ENCODE measurements around the gene COL28A1.

The COL28A1 gene

DNA sequence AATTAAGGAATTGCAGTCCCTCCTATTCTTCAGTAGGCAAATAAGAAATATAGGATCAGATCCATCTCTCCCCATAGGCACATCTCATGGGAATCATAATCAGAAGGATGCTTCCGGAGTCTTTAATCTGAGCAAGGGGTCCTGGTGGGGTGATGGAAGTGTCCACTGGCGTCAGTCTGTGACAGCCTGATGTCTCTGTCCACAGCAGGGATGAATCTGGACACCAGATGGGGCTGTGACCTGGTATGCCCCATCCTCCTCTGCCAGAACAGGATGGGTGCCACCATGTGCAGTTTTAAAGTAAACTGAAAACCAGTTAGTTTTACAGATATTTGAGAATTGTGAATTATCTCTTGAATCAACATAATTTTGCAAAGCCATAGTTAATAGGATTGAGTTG lies 204.7 kb downstream of the COL28A1 start:
- DNase-seq (ENCODE audit: low spot score), result no peak

DNA sequence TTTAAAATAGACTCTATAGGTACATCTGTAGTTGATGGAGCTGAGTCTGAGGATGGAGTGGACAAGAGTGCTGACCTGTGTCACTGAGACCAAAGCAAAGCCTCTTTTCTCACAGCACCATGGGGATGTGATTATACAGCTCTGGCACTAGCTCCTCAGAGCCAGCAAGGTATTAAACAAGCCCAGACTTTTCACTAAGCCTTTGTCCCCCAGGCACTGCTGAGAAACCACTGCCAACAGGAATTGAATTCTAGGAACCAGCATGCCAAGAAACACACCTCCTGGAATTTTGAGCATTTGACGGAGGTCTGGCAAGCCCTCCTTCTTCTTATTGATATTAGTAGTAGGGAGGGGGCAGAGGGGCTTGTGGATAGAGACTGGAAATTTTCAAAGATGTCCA lies 206.3 kb downstream of the COL28A1 start:
- DNase-seq (ENCODE audit: low spot score), result no peak

DNA sequence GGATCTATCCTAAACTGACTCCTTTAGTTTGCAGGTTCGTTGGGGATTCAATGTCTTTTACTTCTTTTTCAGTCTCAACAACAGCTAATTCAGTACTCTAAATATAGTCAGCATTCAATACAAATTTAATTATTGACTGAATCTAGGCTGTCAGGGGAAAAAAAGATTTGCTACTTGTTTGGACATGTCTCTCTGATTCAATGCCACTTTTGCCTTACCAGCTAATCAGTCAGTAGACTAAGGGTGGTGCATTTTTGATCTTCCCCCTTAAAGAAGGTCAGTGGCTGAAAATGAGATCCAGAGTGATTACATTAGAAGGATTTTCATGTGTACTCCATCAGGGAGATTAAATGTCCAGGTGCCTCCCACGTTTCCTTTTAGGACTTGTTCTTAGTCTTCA lies 208.2 kb downstream of the COL28A1 start:
- DNase-seq (ENCODE audit: low spot score), result no peak

DNA sequence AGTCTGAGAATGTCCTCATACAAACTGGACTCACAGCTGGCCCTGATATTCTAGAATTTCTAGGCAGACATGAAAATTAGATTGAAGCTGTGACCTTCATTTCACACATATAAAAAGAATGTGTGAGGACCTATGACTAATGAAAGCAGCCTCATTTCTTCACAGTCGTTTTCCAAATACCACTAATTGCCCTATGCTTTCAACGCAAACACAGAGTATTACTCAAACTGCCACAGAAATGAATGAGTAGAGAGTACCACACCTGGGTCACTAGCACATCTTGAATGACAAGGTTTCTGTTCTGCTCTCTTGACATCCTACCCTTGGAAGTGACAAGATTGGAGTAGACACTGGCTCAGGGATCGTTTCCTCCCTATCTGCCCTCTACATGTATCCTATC lies 211.0 kb downstream of the COL28A1 start:
- DNase-seq (ENCODE audit: low spot score), result no peak

DNA sequence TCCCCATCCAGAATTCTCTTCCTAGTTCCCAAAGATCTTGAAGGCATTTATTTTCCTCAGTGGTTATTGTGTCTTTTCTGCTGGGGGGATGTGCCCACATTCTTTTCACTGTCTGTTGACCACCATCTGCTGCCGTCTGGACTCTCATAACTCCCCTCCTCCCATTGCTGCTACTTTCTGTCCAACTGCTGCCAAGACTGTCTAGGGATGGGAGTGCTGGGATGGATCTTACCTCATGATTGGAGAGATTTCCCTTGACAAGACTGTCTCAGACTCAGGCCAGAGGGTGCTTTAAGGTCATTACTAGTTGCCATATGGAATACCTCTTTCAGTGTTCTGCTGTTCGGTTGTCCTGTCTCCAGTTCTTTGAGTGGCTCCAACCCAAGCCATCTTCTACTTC lies 211.8 kb downstream of the COL28A1 start:
- no peak for DNase-seq (ENCODE audit: low spot score)

DNA sequence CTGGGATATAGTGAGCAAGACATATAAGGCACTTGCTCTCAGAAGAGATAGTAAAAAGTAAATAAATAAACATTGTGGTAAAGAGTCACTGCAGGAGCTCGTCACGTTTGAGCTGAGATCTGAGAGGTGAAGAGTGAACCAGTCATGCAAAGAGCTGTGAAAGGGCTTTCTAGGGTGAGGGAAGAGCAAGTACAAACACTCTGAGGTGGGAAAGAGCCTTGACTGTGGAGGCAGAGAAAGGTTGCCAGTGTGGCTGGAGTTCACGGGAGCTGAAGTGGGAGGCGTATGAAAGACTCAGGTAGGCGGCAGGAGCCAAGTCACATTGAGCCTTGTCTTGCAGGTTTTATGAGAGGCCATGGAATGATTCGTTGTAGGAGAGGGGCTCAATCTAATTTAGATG lies 212.3 kb downstream of the COL28A1 start:
- DNase-seq (ENCODE audit: low spot score), result no peak

DNA sequence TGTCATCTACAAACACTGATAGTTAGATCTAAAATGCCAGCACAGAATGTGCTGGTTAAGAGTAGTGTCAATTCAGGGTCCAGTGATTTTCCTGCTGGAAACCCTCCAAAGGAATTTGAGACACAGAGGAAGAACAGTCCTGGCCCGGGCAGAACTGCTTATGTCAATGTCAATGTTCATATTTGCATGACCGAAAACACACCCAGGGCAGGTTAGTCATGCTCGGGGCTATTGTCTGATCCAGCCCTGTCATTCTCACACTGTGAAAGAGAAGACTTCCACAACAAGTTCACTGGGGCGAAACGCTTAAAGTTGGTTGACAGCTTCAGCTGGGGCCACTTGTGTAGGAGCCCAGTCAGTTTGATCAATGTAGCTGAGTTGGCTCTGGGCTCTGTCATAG lies 214.0 kb downstream of the COL28A1 start:
- no peak for DNase-seq (ENCODE audit: low spot score)

DNA sequence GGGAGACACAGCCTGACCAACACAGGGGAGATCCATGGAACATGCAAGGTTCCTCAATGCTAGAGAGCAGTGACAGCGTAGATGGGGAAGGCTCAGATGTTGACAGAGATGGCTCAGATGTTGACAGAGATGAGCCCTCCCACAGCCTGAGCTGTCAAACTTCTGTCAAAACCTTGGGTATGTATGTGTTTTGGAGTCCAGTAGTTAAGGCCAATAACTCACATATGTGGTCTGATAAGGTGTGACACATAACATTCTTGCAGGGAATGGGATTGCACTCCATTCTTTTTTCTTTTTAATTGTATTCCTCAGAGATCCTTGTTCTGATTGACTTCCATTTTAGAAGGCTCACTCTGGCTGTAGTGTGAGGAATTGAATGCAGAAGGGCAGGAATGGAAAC lies 217.1 kb downstream of the COL28A1 start:
- no peak for DNase-seq (ENCODE audit: low spot score)

DNA sequence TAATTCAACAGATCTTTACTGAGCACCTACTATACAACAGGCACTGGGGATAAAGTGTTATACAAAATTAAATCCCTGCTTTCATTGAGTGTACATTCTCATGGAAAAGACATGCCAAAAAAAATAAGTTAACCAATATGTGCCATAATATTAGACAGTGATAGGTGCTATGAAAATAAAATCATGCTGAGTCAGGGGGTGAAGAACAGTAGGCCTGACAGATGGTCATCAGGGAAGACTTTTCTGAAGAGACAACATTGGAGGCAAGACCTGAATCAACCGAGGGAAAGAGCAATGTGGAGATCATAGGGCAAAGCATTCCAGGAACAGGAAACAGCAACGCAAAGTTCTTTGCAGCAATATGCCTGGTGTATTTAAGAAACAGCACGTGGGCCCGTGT lies 217.8 kb downstream of the COL28A1 start:
- no peak for DNase-seq (ENCODE audit: low spot score)

DNA sequence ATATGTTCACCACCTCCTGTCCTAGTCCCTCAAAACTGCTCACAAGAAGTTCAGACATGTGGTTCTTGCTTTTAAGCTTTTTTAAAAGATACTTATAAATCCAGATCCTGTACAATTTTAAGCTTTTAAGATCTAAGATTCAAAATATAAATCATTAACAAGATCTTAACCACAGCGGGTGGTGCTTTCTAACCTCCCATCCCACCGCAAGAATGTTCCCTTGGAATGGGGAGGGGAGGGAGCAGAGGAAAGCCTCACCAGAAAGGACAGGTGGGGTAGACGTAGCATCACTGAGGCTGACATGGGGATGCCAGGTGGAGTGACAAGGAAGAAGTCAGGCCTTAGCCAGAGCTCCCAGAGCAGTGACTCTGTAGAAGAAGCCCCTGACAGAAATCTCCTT lies 219.8 kb downstream of the COL28A1 start:
- DNase-seq (ENCODE audit: low spot score), result no peak

DNA sequence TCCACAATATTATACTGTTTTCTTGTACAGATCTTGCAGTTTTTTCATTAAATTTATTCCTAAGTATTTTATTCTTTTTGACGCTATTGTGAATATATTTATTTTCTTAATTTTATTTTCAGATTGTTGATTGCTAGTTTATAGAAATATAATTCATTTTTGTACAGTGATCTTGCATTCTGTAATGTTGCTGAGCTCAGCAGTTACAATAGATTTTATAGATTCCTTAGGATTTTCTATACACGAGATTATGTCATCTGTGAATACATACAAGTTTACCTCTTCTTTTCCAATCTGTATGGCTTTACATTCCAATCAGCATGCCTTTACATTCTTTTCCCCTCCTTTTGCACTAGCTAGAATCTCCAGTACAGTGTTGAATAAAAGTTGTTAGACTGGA lies 223.3 kb downstream of the COL28A1 start:
- DNase-seq (ENCODE audit: low spot score), result no peak

DNA sequence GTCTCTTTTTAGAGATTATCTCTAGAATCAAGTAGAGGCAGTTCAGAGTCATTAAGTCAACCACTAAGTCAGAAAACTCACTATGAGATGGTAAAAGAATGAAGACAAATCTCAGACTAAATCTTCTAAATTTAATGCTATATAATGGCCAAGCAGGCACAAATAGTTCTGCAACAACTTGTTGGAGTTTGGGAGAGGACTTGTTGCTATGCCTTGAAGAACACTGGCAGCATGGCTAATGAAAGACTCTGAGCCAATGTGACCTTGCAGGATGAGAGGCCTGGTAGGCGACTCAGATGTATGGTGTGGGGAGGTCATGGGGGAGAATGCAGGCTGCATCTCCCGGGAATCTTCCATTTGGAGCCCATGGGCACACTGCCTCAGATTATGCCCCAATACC lies 224.7 kb downstream of the COL28A1 start:
- DNase-seq (ENCODE audit: low spot score), result no peak

DNA sequence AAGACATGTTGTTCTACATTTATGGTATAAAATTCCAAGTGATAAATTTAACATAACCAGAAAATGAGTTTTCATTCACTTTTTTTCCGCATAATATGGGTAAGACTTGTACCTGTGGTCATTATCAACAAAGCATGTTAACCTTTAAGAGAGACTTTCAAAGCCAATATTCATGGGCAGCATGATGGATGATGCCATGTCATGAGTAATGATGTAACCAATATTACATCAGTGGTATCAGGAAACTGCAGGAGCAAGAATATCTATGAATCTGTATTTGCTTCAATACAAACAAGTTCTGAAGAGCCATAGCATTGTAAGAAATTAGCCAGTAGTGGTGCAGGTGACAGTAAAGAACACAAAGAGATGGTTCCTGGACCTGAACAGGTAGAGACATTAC lies 226.5 kb downstream of the COL28A1 start:
- DNase-seq (ENCODE audit: low spot score), result no peak
